Measurements from ENCODE around the gene BSDC1.

- TF ChIP-seq CTCF (IDR thresholded peaks at IDR 0.05; ENCODE audit: low read depth, low read length) (no peak), EZH2phosphoT487 (IDR thresholded peaks at IDR 0.05; ENCODE audit: low read depth) (no peak)
Observed at GRCh38 chr1:32338637-32339145, 55.5 kb downstream of the BSDC1 start.

Measured in OCI-LY3 (cell line).